GM21576 (cell line): ENCODE results near the gene ALPI.

Source experiments
- ATAC-seq: cut with Tn5 transposase; IDR thresholded peaks from one replicate; pipeline ENCODE4 v1.9.1; 2021; ENCODE audit warnings: mild to moderate bottlenecking, moderate library complexity; ENCODE audit not compliant: unreplicated experiment

ALPI gene

GRCh38 chr2:232483923-232484627 is 28.1 kb downstream of the ALPI start:
- no peak for ATAC-seq

GRCh38 chr2:232484628-232485347 is 28.8 kb downstream of the ALPI start:
- no peak for ATAC-seq

- ATAC-seq = no peak
Measured at GRCh38 chr2:232485348-232485756, 29.4 kb downstream of the ALPI start.

GRCh38 chr2:232485757-232486557 is 30.0 kb downstream of the ALPI start:
- no peak for ATAC-seq

GRCh38 chr2:232486558-232487384 is 30.8 kb downstream of the ALPI start:
- no peak for ATAC-seq

- no peak for ATAC-seq
Measured at GRCh38 chr2:232487385-232488096, 31.6 kb downstream of the ALPI start, which contains the start of gene ECEL1. Gene ECEL1, minus strand, starts transcription at chr2:232487834. Its CDS starts 1,181 bp downstream, at chr2:232486653.

- ATAC-seq = no peak
Measured at GRCh38 chr2:232488097-232488711, 32.3 kb downstream of the ALPI start.

- ATAC-seq = no peak
Measured at GRCh38 chr2:232488721-232489300, 32.9 kb downstream of the ALPI start.

- no peak for ATAC-seq
Measured at GRCh38 chr2:232489516-232490220, 33.7 kb downstream of the ALPI start.

- no peak for ATAC-seq
Measured at GRCh38 chr2:232490221-232491138, 34.5 kb downstream of the ALPI start.

- ATAC-seq = no peak
Measured at GRCh38 chr2:232491139-232491780, 35.3 kb downstream of the ALPI start.

GRCh38 chr2:232492236-232492848 is 36.4 kb downstream of the ALPI start:
- no peak for ATAC-seq

GRCh38 chr2:232492963-232493700 is 37.2 kb downstream of the ALPI start:
- ATAC-seq = no peak

GRCh38 chr2:232493701-232494474 is 37.9 kb downstream of the ALPI start:
- no peak for ATAC-seq

- no peak for ATAC-seq
Measured at GRCh38 chr2:232494542-232494941, 38.6 kb downstream of the ALPI start.
